B cell (primary cell): Measurements from ENCODE around the gene TMIE. TPM values are rescaled to one million over a fixed set of nuclear protein-coding genes. Genes with fewer than 3 reads are reported as not detected.

Source experiments
- ATAC-seq: fragments of 200-7000 bp; cut with Tn5 transposase; one replicate; pipeline ENCODE4 v1.10.0; 2021; ENCODE audit warnings: low read depth, mild to moderate bottlenecking, moderate number of reproducible peaks, moderate library complexity
- CTCF ChIA-PET: fragments of 350-600 bp; sonication (Branson Sonifier 250); formaldehyde crosslinking; loops from one replicate; lab custom pipeline; 2021; ENCODE audit warnings: antibody characterized with exemption, inconsistent platforms; lab: Charles Lee
- POLR2A ChIA-PET: fragments of 350-600 bp; sonication (Branson Sonifier 250); formaldehyde crosslinking; loops from one replicate; lab custom pipeline; 2021; ENCODE audit warnings: antibody characterized with exemption; lab: Charles Lee
- DNase-seq: peaks from one replicate; pipeline ENCODE4 v3.0.0; 2013
- H2AFZ ChIP-seq: 2 replicates; pipeline ENCODE4 v1.6.1; 2012; ENCODE audit warnings: mild to moderate bottlenecking, low read depth, low read length; ENCODE audit not compliant: insufficient read depth, poor library complexity, severe bottlenecking
- H3K27ac ChIP-seq, 2 donors: 1 replicate in 1 of 2; 2 replicates in 1 of 2; pipeline ENCODE4 v1.5.1; 2012 to 2013; ENCODE audit warnings: low read length in 2 of 2, mild to moderate bottlenecking in 2 of 2, moderate library complexity in 1 of 2
- H3K27me3 ChIP-seq, 4 experiments: fragments of 200-600 bp in 1 of 4; sonication (generic) in 1 of 4; replicated peaks in 1 of 4; 1 replicate in 2 of 4; 2 replicates in 2 of 4; pipeline versions ENCODE4 v1.6.1 to v1.7.0; 2013 to 2016; ENCODE audit warnings: low read length in 3 of 4, mild to moderate bottlenecking in 2 of 4, mixed read lengths in 1 of 4, moderate library complexity in 1 of 4; ENCODE audit not compliant: insufficient read depth in 4 of 4, control insufficient read depth in 3 of 4; ENCODE audit errors: control extremely low read depth in 1 of 4
- H3K36me3 ChIP-seq, 2 experiments: replicated peaks in 1 of 2; 1 replicate in 1 of 2; 2 replicates in 1 of 2; pipeline versions ENCODE4 v1.6.1 to v1.7.1; 2013; ENCODE audit warnings: low read length in 1 of 2; ENCODE audit not compliant: insufficient read depth in 2 of 2, control insufficient read depth in 1 of 2; ENCODE audit errors: control extremely low read depth in 1 of 2, extremely low read depth in 1 of 2
- H3K4me1 ChIP-seq, 2 donors: fragments of 200-600 bp in 1 of 2; sonication (generic) in 1 of 2; 1 replicate in 1 of 2; 2 replicates in 1 of 2; pipeline versions ENCODE4 v1.5.1 to v1.6.1; 2013 to 2017; ENCODE audit warnings: low read length in 2 of 2; ENCODE audit not compliant: control insufficient read depth in 2 of 2, insufficient read depth in 2 of 2
- H3K4me2 ChIP-seq: replicated peaks from 2 replicates; pipeline ENCODE3; 2012; ENCODE audit warnings: mild to moderate bottlenecking, low read depth, low read length; ENCODE audit not compliant: poor library complexity, severe bottlenecking
- H3K4me3 ChIP-seq, 5 experiments: fragments of 200-600 bp in 1 of 5; sonication (generic) in 1 of 5; 1 replicate in 3 of 5; 2 replicates in 2 of 5; pipeline versions ENCODE4 v1.5.1 to v1.7.0; 2011 to 2016; ENCODE audit warnings: low read length in 4 of 5, mild to moderate bottlenecking in 4 of 5, low read depth in 2 of 5, control low read depth in 1 of 5, moderate library complexity in 1 of 5; ENCODE audit not compliant: insufficient read depth in 1 of 5; ENCODE audit errors: control extremely low read depth in 1 of 5, extremely low read depth in 1 of 5
- H3K79me2 ChIP-seq: fragments of 200-600 bp; sonication (generic); one replicate; pipeline ENCODE4 v1.6.0; 2016; ENCODE audit warnings: low read length; ENCODE audit not compliant: control insufficient read depth, insufficient read depth
- H3K9ac ChIP-seq: fragments of 200-600 bp; sonication (generic); 2 replicates; pipeline ENCODE4 v1.6.1; 2017; ENCODE audit warnings: mild to moderate bottlenecking, low read length, moderate library complexity
- H3K9me3 ChIP-seq, 3 donors: one replicate each; pipeline versions ENCODE4 v1.6.1 to v1.7.1; 2013; ENCODE audit warnings: low read length in 2 of 3; ENCODE audit not compliant: control insufficient read depth in 2 of 3, insufficient read depth in 1 of 3; ENCODE audit errors: control extremely low read depth in 1 of 3
- H4K20me1 ChIP-seq: 2 replicates; pipeline ENCODE4 v1.6.0; 2012; ENCODE audit warnings: mild to moderate bottlenecking, low read length; ENCODE audit not compliant: insufficient read depth, control insufficient read depth, poor library complexity, severe bottlenecking
- H3K27ac Mint-ChIP-seq: one replicate; pipeline ENCODE4 v1.8.0; 2021; ENCODE audit warnings: mixed read lengths
- H3K27me3 Mint-ChIP-seq: one replicate; pipeline ENCODE4 v1.8.0; 2021; ENCODE audit warnings: mixed read lengths
- H3K4me1 Mint-ChIP-seq: one replicate; pipeline ENCODE4 v1.8.0; 2021; ENCODE audit warnings: mixed read lengths
- H3K4me3 Mint-ChIP-seq: one replicate; pipeline ENCODE4 v1.8.0; 2021; ENCODE audit warnings: mixed read lengths
- H3K9me3 Mint-ChIP-seq: one replicate; pipeline ENCODE4 v1.8.0; 2022; ENCODE audit warnings: mixed read lengths; ENCODE audit not compliant: insufficient read depth
- CTCF ChIP-seq: fragments of 200-600 bp; IDR thresholded peaks from one replicate; pipeline ENCODE4 v1.8.0; 2022; ENCODE audit warnings: antibody characterized with exemption, mild to moderate bottlenecking
- EZH2 ChIP-seq: IDR thresholded peaks from 2 replicates; pipeline ENCODE4 v1.6.1; 2012; ENCODE audit warnings: borderline replicate concordance, low read depth, mild to moderate bottlenecking, moderate library complexity, low read length; ENCODE audit not compliant: insufficient read depth, poor library complexity, severe bottlenecking
- WGBS: methylation state at CpG from one replicate; pipeline ENCODE4 v1.1.5; 2013; ENCODE audit warnings: missing lambda C conversion rate; ENCODE audit not compliant: insufficient coverage; 5-methylcytosine and 5-hydroxymethylcytosine counted together
- intact Hi-C: fragments of 100-400 bp; cut with micrococcal nuclease; formaldehyde crosslinking; loops from one replicate; pipeline ENCODE4 v1.10.0; 2022
- polyA plus RNA-seq: library from polyadenylated mRNA; depleted of rRNA; stranded (reverse); fragments of >200 nt; gene quantifications from 2 replicates; pipeline ENCODE4 v1.2.3, GENCODE V29; 2012
- total RNA-seq, 2 donors: library from RNA; stranded (reverse); fragments of 120-200 nt in 1 of 2; gene quantifications; 1 replicate in 1 of 2; 2 replicates in 1 of 2; pipeline versions ENCODE4 v1.2.3 to v1.2.4, GENCODE V29; 2013 to 2022

TMIE gene
- total and polyA plus RNA-seq, 2 donors (not counting 1 experiment from before 2014, with no cell fraction given), result not detected

- H3K79me2 ChIP-seq, result no peaks in the 10 kb centered on the region
- WGBS, result 84% methylated on average over 6 of the region's 8 CpGs
- H3K36me3 ChIP-seq, result no peaks in the 10 kb centered on the region
- intact Hi-C loops, result loop anchor here (10.0 kb wide), 1 partner anchor 215 kb away; no protein-coding TSS in a partner anchor
- H3K9ac ChIP-seq, result no peak overlapping the region
- Mint-ChIP-seq H3K4me3 (no peak overlapping the region), H3K9me3 (no peaks in the 10 kb centered on the region), H3K27ac (no peak overlapping the region), H3K27me3 (peaks cover 16% of the 10 kb centered on the region), H3K4me1 (peaks cover 17% of the 10 kb centered on the region)
- H3K27me3 ChIP-seq, result peaks cover 0 to 36% (median 12%) of the 10 kb centered on the region in 4 experiments
- no peak for TF ChIP-seq EZH2
- TF ChIP-seq CTCF, result no peak
- CTCF ChIA-PET, result no interaction called here
- no peaks in the 10 kb centered on the region for H3K9me3 ChIP-seq
- no peak overlapping the region for H3K4me3 ChIP-seq
- DNase-seq (no peak), ATAC-seq (no peak)
- no peaks in the 10 kb centered on the region for H4K20me1 ChIP-seq
- no peak overlapping the region for H3K4me2 ChIP-seq
- H3K4me1 ChIP-seq, result peaks cover 17 to 18% of the 10 kb centered on the region in 2 donors
- POLR2A ChIA-PET, result no interaction called here
- H3K27ac ChIP-seq, result no peak overlapping the region
- no peak overlapping the region for H2AFZ ChIP-seq
Measured at GRCh38 chr3:46699676-46700523, 1.3 kb upstream of the TMIE start.

- no peak overlapping the region for H3K27ac Mint-ChIP-seq
Measured at GRCh38 chr3:46700772-46701171, 420 bp upstream of the TMIE start.

More at GRCh38 chr3:46700772-46701171, 420 bp upstream of the TMIE start:
- Histone ChIP-seq H3K9me3 (no peaks in the 10 kb centered on the region), H4K20me1 (no peaks in the 10 kb centered on the region), H2AFZ (no peak overlapping the region), H3K79me2 (no peaks in the 10 kb centered on the region), H3K4me2 (no peak overlapping the region), H3K4me1 (peaks cover 9 to 10% of the 10 kb centered on the region in 2 donors), H3K9ac (no peak overlapping the region), H3K27ac (no peak overlapping the region), H3K27me3 (peaks cover 0 to 36% (median 12%) of the 10 kb centered on the region in 4 experiments), H3K36me3 (no peaks in the 10 kb centered on the region), H3K4me3 (no peak overlapping the region)
- H3K27me3 Mint-ChIP-seq, result peaks cover 16% of the 10 kb centered on the region
- ChIA-PET CTCF (no interaction called here), POLR2A (no interaction called here)
- H3K4me3 Mint-ChIP-seq, result no peak overlapping the region
- no peak for ATAC-seq
- no peak for DNase-seq
- H3K9me3 Mint-ChIP-seq, result no peaks in the 10 kb centered on the region
- intact Hi-C loops, result no loop called here
- 94% methylated on average over 2 of the region's 4 CpGs for WGBS
- H3K4me1 Mint-ChIP-seq, result peaks cover 8% of the 10 kb centered on the region
- TF ChIP-seq CTCF (no peak), EZH2 (no peak)
